Stimulated activated naive B cell treated with anti-CD40 and anti-IgM and Interleukin-4, amounts not matched to agents 10 μg/mL and 1 μg/mL and 100 μg/mL, for 72 hours (primary cell): ENCODE results near the gene NFATC1.
"Not testable (repeated sequence)": the region's sequence is repeated elsewhere in the genome, so short reads cannot be mapped to it uniquely, and the experiment has no call there.

Source experiments
- ATAC-seq, 2 donors: fragments of 150-1000 bp; cut with Tn5 transposase; replicated peaks; 2 replicates each; pipeline ENCODE4 v1.10.0; 2021; ENCODE audit warnings: moderate library complexity in 1 of 2
- DNase-seq: peaks from one replicate; pipeline ENCODE4 v3.0.0; 2021
- H3K27ac Mint-ChIP-seq: one replicate; pipeline ENCODE4 v1.8.0; 2022; ENCODE audit warnings: mild to moderate bottlenecking, mixed read lengths
- H3K27me3 Mint-ChIP-seq, 2 donors: one replicate each; pipeline ENCODE4 v1.8.0; 2022; ENCODE audit warnings: mixed read lengths in 2 of 2
- H3K36me3 Mint-ChIP-seq, 2 donors: one replicate each; pipeline ENCODE4 v1.8.0; 2022; ENCODE audit warnings: mixed read lengths in 2 of 2, mild to moderate bottlenecking in 1 of 2
- H3K4me1 Mint-ChIP-seq, 2 donors: one replicate each; pipeline ENCODE4 v1.8.0; 2022; ENCODE audit warnings: mixed read lengths in 2 of 2, mild to moderate bottlenecking in 1 of 2
- H3K4me3 Mint-ChIP-seq, 2 donors: one replicate each; pipeline ENCODE4 v1.8.0; 2022; ENCODE audit warnings: mild to moderate bottlenecking in 2 of 2, mixed read lengths in 2 of 2, moderate library complexity in 1 of 2
- H3K9me3 Mint-ChIP-seq, 2 donors: one replicate each; pipeline ENCODE4 v1.8.0; 2022; ENCODE audit warnings: mixed read lengths in 2 of 2, mild to moderate bottlenecking in 1 of 2

Gene NFATC1

GRCh38 chr18:79483393-79483792 is 87.7 kb downstream of the NFATC1 start:
- peaks cover 4 to 12% of the 10 kb centered on the region in 2 donors for H3K4me1 Mint-ChIP-seq
- not testable (repeated sequence) for H3K4me3 Mint-ChIP-seq, H3K9me3 Mint-ChIP-seq, H3K27ac Mint-ChIP-seq, DNase-seq, ATAC-seq, H3K27me3 Mint-ChIP-seq
- peaks cover 26 to 33% of the 10 kb centered on the region in 2 donors for H3K36me3 Mint-ChIP-seq

DNA sequence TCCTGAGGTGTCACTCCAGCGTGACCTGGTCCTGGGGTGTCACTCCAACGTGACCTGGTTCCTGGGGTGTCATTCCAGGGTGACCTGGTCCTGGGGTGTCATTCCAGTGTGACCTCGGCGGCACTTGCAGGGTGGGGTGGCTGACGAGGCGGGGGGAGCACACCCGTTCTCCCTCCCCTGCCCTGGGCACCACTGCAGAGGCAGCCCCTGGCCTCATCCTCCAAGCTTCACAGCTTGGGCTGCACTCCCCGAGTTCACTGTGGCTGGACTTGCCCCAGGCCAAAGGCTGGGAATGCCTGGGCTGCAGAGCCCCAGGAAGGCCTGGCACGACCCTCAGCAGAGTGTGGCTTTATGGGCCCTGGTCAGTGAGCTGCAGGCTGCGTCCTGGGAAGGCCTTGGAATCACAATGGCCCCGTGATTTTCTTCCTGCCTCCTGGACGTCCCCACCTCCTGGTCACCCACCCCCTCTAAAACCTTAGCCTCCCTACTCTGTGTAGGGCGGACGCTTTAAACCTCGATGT is 88.3 kb downstream of the NFATC1 start:
- H3K27ac Mint-ChIP-seq: peak overlapping the region; percentile 59
- H3K4me3 Mint-ChIP-seq: no peak overlapping the region
- H3K4me1 Mint-ChIP-seq: peaks cover 4 to 12% of the 10 kb centered on the region in 2 donors
- ATAC-seq (no peak), DNase-seq (no peak)
- no peaks in the 10 kb centered on the region for H3K9me3 Mint-ChIP-seq
- no peaks in the 10 kb centered on the region for H3K27me3 Mint-ChIP-seq
- peaks cover 28 to 38% of the 10 kb centered on the region in 2 donors for H3K36me3 Mint-ChIP-seq

- peak overlapping the region; percentile 59 for H3K27ac Mint-ChIP-seq
- no peaks in the 10 kb centered on the region for H3K9me3 Mint-ChIP-seq
- H3K36me3 Mint-ChIP-seq: peaks cover 23 to 37% of the 10 kb centered on the region in 2 donors
- no peak overlapping the region for H3K4me3 Mint-ChIP-seq
- DNase-seq (no peak), ATAC-seq (no peak)
- H3K4me1 Mint-ChIP-seq: peaks cover 4 to 12% of the 10 kb centered on the region in 2 donors
- H3K27me3 Mint-ChIP-seq: no peaks in the 10 kb centered on the region
Observed at GRCh38 chr18:79484661-79485621, 89.2 kb downstream of the NFATC1 start.

DNA sequence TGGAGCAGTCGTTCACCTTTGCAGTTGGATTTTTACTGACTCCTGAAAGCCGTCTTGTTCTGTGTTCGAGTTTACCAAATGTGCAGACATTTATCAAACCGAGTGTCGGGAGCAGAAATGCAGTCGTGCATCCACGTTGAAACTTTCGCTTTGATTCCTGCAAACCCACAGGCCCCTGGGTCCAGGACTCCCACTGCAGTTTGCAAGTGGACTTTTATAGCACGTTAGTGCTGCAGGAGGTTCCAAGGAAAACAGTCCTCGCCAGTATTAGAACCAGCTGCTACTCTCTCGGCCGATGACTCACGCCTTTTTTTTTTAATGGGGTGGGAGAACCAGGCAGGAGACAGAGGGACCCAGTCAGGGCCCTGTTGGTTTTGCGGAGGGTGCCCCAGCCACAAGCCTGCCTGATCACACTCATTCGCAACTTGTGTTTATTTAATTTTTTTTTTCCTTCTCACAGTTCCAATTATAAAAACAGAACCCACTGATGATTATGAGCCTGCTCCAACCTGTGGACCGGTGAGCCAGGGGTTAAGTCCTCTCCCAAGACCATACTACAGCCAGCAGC is 90.1 kb downstream of the NFATC1 start:
- Mint-ChIP-seq H3K36me3 (peaks cover 24 to 45% of the 10 kb centered on the region in 2 donors), H3K9me3 (no peaks in the 10 kb centered on the region), H3K27me3 (no peaks in the 10 kb centered on the region), H3K4me3 (no peak overlapping the region), H3K27ac (no peak overlapping the region), H3K4me1 (peaks cover 6 to 12% of the 10 kb centered on the region in 2 donors)
- no peak for DNase-seq
- no peak for ATAC-seq

DNA sequence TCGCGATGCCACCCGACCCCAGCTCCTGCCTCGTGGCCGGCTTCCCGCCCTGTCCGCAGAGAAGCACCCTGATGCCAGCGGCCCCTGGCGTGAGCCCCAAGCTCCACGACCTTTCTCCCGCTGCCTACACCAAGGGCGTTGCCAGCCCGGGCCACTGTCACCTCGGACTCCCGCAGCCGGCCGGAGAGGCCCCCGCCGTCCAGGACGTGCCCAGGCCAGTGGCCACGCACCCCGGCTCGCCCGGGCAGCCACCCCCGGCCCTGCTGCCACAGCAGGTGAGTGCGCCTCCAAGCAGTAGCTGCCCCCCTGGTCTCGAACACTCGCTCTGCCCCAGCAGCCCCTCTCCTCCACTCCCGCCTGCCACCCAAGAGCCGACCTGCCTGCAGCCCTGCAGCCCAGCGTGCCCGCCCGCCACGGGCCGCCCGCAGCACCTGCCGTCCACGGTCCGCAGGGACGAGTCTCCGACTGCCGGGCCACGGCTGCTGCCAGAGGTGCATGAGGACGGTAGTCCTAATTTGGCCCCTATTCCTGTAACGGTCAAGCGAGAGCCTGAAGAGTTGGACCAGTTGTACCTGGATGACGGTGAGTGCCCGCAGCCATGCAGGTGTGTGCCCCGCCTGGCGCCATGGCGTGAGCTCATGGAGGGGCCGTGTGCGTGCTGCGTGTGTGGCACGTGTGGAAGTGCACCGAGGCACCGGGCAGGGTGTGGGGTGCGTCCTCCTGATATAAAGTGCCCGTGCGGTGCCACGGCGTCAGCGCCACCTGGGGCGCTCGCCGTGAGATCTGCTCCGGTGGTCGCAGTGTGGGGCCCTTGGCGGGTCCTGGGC is 90.8 kb downstream of the NFATC1 start:
- Mint-ChIP-seq H3K9me3 (no peaks in the 10 kb centered on the region), H3K27ac (peak overlapping the region; percentile 5)
- no peak for ATAC-seq

DNA sequence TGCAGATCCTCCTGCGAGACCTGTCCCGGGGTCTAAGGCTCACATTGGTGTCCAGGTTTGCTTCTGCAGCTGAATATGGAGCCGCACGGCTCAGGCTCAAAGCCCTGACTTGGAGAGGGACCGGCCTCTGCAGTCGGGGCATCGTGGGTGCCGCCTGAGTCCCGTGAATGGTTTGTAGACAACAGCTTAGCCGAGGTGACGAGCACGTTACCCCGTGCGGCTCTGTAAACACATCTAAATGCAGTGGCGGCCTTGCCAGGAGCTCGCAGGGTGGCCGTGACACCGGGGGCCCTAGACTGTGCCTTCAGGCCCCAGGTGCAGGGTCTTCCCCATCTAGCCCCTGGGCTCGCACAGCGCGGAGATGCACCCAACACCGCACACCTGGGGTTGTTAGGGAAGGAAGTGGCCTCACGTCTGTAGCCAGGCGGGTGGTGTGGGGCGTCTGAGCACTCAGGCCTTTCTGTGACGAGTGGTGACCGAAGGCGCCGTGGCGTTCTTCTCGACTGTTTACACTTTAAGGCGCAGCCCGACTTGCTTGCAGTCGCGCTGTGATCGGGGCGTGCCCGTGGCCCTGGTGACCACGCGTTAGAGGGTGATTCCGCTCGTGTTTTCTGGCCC is 91.6 kb downstream of the NFATC1 start:
- Mint-ChIP-seq H3K4me1 (peaks cover 14 to 25% of the 10 kb centered on the region in 2 donors), H3K9me3 (no peaks in the 10 kb centered on the region), H3K4me3 (no peak overlapping the region), H3K36me3 (peaks cover 37 to 58% of the 10 kb centered on the region in 2 donors), H3K27me3 (no peaks in the 10 kb centered on the region), H3K27ac (peak overlapping the region; percentile 77)
- no peak for ATAC-seq
- DNase-seq: no peak

More for the DNA sequence above, 90.8 kb downstream of the NFATC1 start:
- no peak for DNase-seq
- no peak overlapping the region for H3K4me3 Mint-ChIP-seq
- peaks cover 10 to 19% of the 10 kb centered on the region in 2 donors for H3K4me1 Mint-ChIP-seq
- no peaks in the 10 kb centered on the region for H3K27me3 Mint-ChIP-seq
- H3K36me3 Mint-ChIP-seq: peaks cover 31 to 52% of the 10 kb centered on the region in 2 donors

DNA sequence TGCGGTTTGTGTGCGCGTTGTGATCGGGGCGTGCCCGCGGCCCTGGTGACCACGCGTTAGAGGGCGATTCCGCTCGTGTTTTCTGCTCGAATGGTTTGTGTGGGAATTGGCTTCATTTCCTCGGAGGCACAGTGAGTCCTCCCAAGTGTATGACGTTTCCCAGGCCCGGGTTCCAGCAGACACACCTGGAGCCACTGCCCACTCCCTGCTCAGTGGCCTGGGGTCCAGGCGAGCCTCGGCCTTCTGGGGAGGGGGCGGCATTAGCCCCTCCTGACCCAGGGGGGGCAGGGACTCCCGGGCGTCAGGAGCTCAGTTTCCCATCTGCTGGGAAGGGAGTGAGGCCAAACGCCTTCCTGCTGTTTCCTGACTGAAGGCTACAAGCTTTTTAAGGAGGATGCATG is 92.1 kb downstream of the NFATC1 start:
- H3K27ac Mint-ChIP-seq: no peak overlapping the region
- no peak for DNase-seq
- peaks cover 14 to 25% of the 10 kb centered on the region in 2 donors for H3K4me1 Mint-ChIP-seq
- no peaks in the 10 kb centered on the region for H3K9me3 Mint-ChIP-seq
- ATAC-seq: no peak
- H3K27me3 Mint-ChIP-seq: no peaks in the 10 kb centered on the region
- no peak overlapping the region for H3K4me3 Mint-ChIP-seq
- peaks cover 37 to 58% of the 10 kb centered on the region in 2 donors for H3K36me3 Mint-ChIP-seq

- Mint-ChIP-seq H3K4me1 (peaks cover 14 to 25% of the 10 kb centered on the region in 2 donors), H3K9me3 (no peaks in the 10 kb centered on the region), H3K4me3 (no peak overlapping the region), H3K27me3 (no peaks in the 10 kb centered on the region), H3K36me3 (peaks cover 38 to 58% of the 10 kb centered on the region in 2 donors), H3K27ac (peak overlapping the region; percentile 81)
- ATAC-seq (no peak), DNase-seq (no peak)
Observed at GRCh38 chr18:79488311-79489050, 92.8 kb downstream of the NFATC1 start.

GRCh38 chr18:79489051-79489898 is 93.5 kb downstream of the NFATC1 start:
- no peaks in the 10 kb centered on the region for H3K9me3 Mint-ChIP-seq
- H3K27me3 Mint-ChIP-seq: no peaks in the 10 kb centered on the region
- no peak for DNase-seq
- ATAC-seq: no peak
- H3K4me3 Mint-ChIP-seq: no peak overlapping the region
- H3K36me3 Mint-ChIP-seq: peaks cover 40 to 57% of the 10 kb centered on the region in 2 donors
- peaks cover 14 to 24% of the 10 kb centered on the region in 2 donors for H3K4me1 Mint-ChIP-seq
- peak overlapping the region; percentile 47 for H3K27ac Mint-ChIP-seq

- ATAC-seq (no peak), DNase-seq (no peak)
- Mint-ChIP-seq H3K36me3 (peaks cover 39 to 51% of the 10 kb centered on the region in 2 donors), H3K27me3 (no peaks in the 10 kb centered on the region), H3K27ac (peak overlapping the region; percentile 47), H3K4me1 (peaks cover 11 to 19% of the 10 kb centered on the region in 2 donors), H3K9me3 (no peaks in the 10 kb centered on the region), H3K4me3 (no peak overlapping the region)
Observed at GRCh38 chr18:79489899-79490625, 94.3 kb downstream of the NFATC1 start.

GRCh38 chr18:79490626-79491041 is 94.9 kb downstream of the NFATC1 start:
- DNase-seq (no peak), ATAC-seq (no peak)
- peaks cover 44 to 56% of the 10 kb centered on the region in 2 donors for H3K36me3 Mint-ChIP-seq
- peak overlapping the region; percentile 71 for H3K27ac Mint-ChIP-seq
- peaks cover 3 to 4% of the 10 kb centered on the region in 2 donors for H3K9me3 Mint-ChIP-seq
- H3K4me1 Mint-ChIP-seq: peaks cover 17 to 25% of the 10 kb centered on the region in 2 donors
- no peak overlapping the region for H3K4me3 Mint-ChIP-seq
- H3K27me3 Mint-ChIP-seq: no peaks in the 10 kb centered on the region

DNA sequence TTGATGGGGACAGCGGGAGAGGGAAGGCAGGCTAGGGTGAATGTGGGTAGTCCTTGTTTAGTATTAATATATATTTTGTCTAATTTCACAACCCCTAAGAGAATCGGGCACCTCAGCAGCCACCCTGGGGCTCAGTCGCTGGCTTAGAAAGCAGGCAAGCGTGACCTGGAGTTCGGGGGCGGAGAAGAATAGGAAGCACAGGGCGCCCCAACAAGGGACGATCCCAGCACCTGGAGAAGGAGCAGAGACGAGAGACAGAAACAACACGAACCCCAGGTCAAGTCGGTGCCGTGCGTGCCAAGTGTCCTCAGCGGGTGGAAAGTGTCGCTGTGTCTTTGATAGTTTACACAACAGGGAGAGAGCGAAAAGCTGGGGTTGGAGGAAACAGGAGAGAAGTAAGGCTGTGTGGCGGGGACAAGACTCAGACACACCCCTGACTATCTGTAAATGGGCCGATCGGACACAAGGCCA is 95.4 kb downstream of the NFATC1 start:
- H3K9me3 Mint-ChIP-seq: peaks cover 3 to 4% of the 10 kb centered on the region in 2 donors
- ATAC-seq (no peak), DNase-seq (no peak)
- H3K4me1 Mint-ChIP-seq: peaks cover 19 to 29% of the 10 kb centered on the region in 2 donors
- no peak overlapping the region for H3K4me3 Mint-ChIP-seq
- peaks cover 49 to 60% of the 10 kb centered on the region in 2 donors for H3K36me3 Mint-ChIP-seq
- peak overlapping the region; percentile 71 for H3K27ac Mint-ChIP-seq
- no peaks in the 10 kb centered on the region for H3K27me3 Mint-ChIP-seq
